ENCODE data around the gene GLA.

DNA sequence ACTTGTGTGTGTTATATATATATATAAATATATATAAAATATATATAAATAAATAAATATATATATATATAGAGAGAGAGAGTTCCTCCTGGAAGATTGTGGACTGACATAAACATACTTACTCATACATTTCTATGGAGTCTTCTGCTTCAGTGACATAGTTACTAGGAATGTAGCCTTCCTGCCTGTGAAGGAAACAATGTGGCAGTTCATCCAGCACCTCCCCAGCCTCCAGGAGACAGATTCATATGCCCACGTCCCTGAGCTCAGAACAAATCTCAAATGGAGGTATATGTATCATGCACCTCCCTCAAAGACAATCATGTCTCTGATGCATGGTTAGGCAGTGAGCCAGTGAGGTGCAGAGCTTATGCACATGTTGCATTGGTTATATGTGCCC, 47.8 kb downstream of the GLA start:
- TF ChIP-seq, protein P1, sequence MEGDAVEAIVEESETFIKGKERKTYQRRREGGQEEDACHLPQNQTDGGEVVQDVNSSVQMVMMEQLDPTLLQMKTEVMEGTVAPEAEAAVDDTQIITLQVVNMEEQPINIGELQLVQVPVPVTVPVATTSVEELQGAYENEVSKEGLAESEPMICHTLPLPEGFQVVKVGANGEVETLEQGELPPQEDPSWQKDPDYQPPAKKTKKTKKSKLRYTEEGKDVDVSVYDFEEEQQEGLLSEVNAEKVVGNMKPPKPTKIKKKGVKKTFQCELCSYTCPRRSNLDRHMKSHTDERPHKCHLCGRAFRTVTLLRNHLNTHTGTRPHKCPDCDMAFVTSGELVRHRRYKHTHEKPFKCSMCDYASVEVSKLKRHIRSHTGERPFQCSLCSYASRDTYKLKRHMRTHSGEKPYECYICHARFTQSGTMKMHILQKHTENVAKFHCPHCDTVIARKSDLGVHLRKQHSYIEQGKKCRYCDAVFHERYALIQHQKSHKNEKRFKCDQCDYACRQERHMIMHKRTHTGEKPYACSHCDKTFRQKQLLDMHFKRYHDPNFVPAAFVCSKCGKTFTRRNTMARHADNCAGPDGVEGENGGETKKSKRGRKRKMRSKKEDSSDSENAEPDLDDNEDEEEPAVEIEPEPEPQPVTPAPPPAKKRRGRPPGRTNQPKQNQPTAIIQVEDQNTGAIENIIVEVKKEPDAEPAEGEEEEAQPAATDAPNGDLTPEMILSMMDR (IDR thresholded peaks at IDR 0.05): no peak
- TF ChIP-seq EZH2 (IDR thresholded peaks at IDR 0.05) (no peak), EZH2phosphoT487 (IDR thresholded peaks at IDR 0.05) (no peak)
